ENCODE measurements around the gene TNS3. TPM values are rescaled to one million over a fixed set of nuclear protein-coding genes. Genes with fewer than 3 reads are reported as not detected.

TNS3 gene
- total and polyA plus RNA-seq, 2 of the 13 experiments (the other 11 are each of a cell fraction or from before 2014, with no cell fraction given): 52.9 to 55.7 TPM

GRCh38 chr7:47576031-47576865 is 5.7 kb downstream of the TNS3 start (continued):
- TF ChIP-seq HNF1B (CRISPR knock-in tag; IDR thresholded peaks at IDR 0.05): peak; percentile 60
- TF ChIP-seq ZBTB7B (CRISPR knock-in tag; IDR thresholded peaks at IDR 0.05): 0 out of 2 replicates have a peak, but pooled peaks have one; percentile 34
- no peak for TF ChIP-seq POLR2AphosphoS2 (IDR thresholded peaks at IDR 0.05; ENCODE audit: low read depth, low read length)
- TF ChIP-seq, protein P1, sequence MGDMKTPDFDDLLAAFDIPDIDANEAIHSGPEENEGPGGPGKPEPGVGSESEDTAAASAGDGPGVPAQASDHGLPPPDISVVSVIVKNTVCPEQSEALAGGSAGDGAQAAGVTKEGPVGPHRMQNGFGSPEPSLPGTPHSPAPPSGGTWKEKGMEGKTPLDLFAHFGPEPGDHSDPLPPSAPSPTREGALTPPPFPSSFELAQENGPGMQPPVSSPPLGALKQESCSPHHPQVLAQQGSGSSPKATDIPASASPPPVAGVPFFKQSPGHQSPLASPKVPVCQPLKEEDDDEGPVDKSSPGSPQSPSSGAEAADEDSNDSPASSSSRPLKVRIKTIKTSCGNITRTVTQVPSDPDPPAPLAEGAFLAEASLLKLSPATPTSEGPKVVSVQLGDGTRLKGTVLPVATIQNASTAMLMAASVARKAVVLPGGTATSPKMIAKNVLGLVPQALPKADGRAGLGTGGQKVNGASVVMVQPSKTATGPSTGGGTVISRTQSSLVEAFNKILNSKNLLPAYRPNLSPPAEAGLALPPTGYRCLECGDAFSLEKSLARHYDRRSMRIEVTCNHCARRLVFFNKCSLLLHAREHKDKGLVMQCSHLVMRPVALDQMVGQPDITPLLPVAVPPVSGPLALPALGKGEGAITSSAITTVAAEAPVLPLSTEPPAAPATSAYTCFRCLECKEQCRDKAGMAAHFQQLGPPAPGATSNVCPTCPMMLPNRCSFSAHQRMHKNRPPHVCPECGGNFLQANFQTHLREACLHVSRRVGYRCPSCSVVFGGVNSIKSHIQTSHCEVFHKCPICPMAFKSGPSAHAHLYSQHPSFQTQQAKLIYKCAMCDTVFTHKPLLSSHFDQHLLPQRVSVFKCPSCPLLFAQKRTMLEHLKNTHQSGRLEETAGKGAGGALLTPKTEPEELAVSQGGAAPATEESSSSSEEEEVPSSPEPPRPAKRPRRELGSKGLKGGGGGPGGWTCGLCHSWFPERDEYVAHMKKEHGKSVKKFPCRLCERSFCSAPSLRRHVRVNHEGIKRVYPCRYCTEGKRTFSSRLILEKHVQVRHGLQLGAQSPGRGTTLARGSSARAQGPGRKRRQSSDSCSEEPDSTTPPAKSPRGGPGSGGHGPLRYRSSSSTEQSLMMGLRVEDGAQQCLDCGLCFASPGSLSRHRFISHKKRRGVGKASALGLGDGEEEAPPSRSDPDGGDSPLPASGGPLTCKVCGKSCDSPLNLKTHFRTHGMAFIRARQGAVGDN (CRISPR knock-in tag; IDR thresholded peaks at IDR 0.05): peak; percentile 92
- TF ChIP-seq, protein P2, sequence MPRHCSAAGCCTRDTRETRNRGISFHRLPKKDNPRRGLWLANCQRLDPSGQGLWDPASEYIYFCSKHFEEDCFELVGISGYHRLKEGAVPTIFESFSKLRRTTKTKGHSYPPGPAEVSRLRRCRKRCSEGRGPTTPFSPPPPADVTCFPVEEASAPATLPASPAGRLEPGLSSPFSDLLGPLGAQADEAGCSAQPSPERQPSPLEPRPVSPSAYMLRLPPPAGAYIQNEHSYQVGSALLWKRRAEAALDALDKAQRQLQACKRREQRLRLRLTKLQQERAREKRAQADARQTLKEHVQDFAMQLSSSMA (CRISPR knock-in tag; IDR thresholded peaks at IDR 0.05): 0 out of 2 replicates have a peak, but pooled peaks have one; percentile 63
- peak; percentile 61; the same call in 1 of the 2 replicates for TF ChIP-seq KDM2A (CRISPR knock-in tag; IDR thresholded peaks at IDR 0.05; ENCODE audit: borderline replicate concordance, low read depth)
- peak; percentile 46; the same call in 2 of the 3 replicates for TF ChIP-seq MXI1 (IDR thresholded peaks at IDR 0.05; ENCODE audit: borderline replicate concordance, low read depth, low read length)
- no peak for TF ChIP-seq ZNF460 (CRISPR knock-in tag; IDR thresholded peaks at IDR 0.05; ENCODE audit: borderline replicate concordance)
- peak; percentile 64; the same call in 1 of the 2 replicates for TF ChIP-seq ZNF549 (CRISPR knock-in tag; IDR thresholded peaks at IDR 0.05)
- 0 out of 2 replicates have a peak, but pooled peaks have one; percentile 25 for TF ChIP-seq ZSCAN29 (CRISPR knock-in tag; conservative IDR thresholded peaks at IDR 0.05)
- 0 out of 2 replicates have a peak, but pooled peaks have one; percentile 25 for TF ChIP-seq NFYC (CRISPR knock-in tag; IDR thresholded peaks at IDR 0.05)
- TF ChIP-seq CHD2 (IDR thresholded peaks at IDR 0.05; ENCODE audit: low read depth, low read length): 0 out of 2 replicates have a peak, but pooled peaks have one; percentile 31
- TF ChIP-seq ZNF724P (CRISPR knock-in tag; IDR thresholded peaks at IDR 0.05; ENCODE audit: borderline replicate concordance): 0 out of 2 replicates have a peak, but pooled peaks have one; percentile 68
- TF ChIP-seq HNRNPL (IDR thresholded peaks at IDR 0.05; ENCODE audit: low read depth, low read length): peak; percentile 97
- TF ChIP-seq AGO2 (optimal IDR thresholded peaks at IDR 0.05; ENCODE audit: low read depth, low read length): no peak
- TF ChIP-seq, protein P3, sequence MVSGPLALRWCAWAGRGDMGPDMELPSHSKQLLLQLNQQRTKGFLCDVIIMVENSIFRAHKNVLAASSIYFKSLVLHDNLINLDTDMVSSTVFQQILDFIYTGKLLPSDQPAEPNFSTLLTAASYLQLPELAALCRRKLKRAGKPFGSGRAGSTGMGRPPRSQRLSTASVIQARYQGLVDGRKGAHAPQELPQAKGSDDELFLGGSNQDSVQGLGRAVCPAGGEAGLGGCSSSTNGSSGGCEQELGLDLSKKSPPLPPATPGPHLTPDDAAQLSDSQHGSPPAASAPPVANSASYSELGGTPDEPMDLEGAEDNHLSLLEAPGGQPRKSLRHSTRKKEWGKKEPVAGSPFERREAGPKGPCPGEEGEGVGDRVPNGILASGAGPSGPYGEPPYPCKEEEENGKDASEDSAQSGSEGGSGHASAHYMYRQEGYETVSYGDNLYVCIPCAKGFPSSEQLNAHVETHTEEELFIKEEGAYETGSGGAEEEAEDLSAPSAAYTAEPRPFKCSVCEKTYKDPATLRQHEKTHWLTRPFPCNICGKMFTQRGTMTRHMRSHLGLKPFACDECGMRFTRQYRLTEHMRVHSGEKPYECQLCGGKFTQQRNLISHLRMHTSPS (CRISPR knock-in tag; IDR thresholded peaks at IDR 0.05; ENCODE audit: low read depth): peak; percentile 70
- 0 out of 2 replicates have a peak, but pooled peaks have one; percentile 29 for TF ChIP-seq HIVEP1 (CRISPR knock-in tag; IDR thresholded peaks at IDR 0.05)
- TF ChIP-seq SMAD3 (CRISPR knock-in tag; IDR thresholded peaks at IDR 0.05): peak; percentile 48; the same call in 1 of the 2 replicates
- TF ChIP-seq KAT8 (CRISPR knock-in tag; IDR thresholded peaks at IDR 0.05): peak; percentile 55; the same call in 1 of the 2 replicates
- TF ChIP-seq MLX (CRISPR knock-in tag; IDR thresholded peaks at IDR 0.05): peak; percentile 65; the same call in 1 of the 2 replicates

Data from HepG2 (cell line).